Measurements from ENCODE around the gene HS3ST5. TPM values are rescaled to one million over a fixed set of nuclear protein-coding genes. Genes with fewer than 3 reads are reported as not detected.
"Not testable (repeated sequence)": the region's sequence is repeated elsewhere in the genome, so short reads cannot be mapped to it uniquely, and the experiment has no call there.

Gene HS3ST5
- total and polyA plus RNA-seq, 8 donors, result 0.05 to 2.2 TPM; not detected in 6

- Histone ChIP-seq H3K4me3 (no peak overlapping the region), H3K9me3 (no peaks in the 10 kb centered on the region), H3K27ac (no peak overlapping the region), H3K4me1 (no peaks in the 10 kb centered on the region), H3K36me3 (no peaks in the 10 kb centered on the region), H3K27me3 (no peaks in the 10 kb centered on the region)
- intact Hi-C loops (cut with DNase I; ENCODE audit: low total_unique reads), result no loop called here
- no peak for DNase-seq
- 84 to 95% (median 91%) methylated on average over 10 to 15 of the region's 15 CpGs for WGBS, 5 donors
- no peak for TF ChIP-seq EP300 (IDR thresholded peaks at IDR 0.05)
- TF ChIP-seq, protein P1, sequence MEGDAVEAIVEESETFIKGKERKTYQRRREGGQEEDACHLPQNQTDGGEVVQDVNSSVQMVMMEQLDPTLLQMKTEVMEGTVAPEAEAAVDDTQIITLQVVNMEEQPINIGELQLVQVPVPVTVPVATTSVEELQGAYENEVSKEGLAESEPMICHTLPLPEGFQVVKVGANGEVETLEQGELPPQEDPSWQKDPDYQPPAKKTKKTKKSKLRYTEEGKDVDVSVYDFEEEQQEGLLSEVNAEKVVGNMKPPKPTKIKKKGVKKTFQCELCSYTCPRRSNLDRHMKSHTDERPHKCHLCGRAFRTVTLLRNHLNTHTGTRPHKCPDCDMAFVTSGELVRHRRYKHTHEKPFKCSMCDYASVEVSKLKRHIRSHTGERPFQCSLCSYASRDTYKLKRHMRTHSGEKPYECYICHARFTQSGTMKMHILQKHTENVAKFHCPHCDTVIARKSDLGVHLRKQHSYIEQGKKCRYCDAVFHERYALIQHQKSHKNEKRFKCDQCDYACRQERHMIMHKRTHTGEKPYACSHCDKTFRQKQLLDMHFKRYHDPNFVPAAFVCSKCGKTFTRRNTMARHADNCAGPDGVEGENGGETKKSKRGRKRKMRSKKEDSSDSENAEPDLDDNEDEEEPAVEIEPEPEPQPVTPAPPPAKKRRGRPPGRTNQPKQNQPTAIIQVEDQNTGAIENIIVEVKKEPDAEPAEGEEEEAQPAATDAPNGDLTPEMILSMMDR (IDR thresholded peaks at IDR 0.05), result no peak
- no peak for TF ChIP-seq POLR2AphosphoS5 (IDR thresholded peaks at IDR 0.05)
- TF ChIP-seq POLR2A (IDR thresholded peaks at IDR 0.05), result no peak
Observed at GRCh38 chr6:114020196-114020595, 322.6 kb downstream of the HS3ST5 start.

- H3K4me1 ChIP-seq; H3K27me3 ChIP-seq; H3K4me3 ChIP-seq; H3K9me3 ChIP-seq; intact Hi-C loops (cut with DNase I; ENCODE audit: low total_unique reads); H3K36me3 ChIP-seq; DNase-seq; H3K27ac ChIP-seq: not testable (repeated sequence)
- 90 to 98% (median 94%) methylated on average over 6 of the region's 6 CpGs for WGBS, 5 donors
Observed at GRCh38 chr6:114017146-114017545, 325.7 kb downstream of the HS3ST5 start.

GRCh38 chr6:114014106-114014505 lies 328.7 kb downstream of the HS3ST5 start:
- H3K4me3 ChIP-seq; H3K27ac ChIP-seq; H3K4me1 ChIP-seq; H3K36me3 ChIP-seq; DNase-seq; H3K9me3 ChIP-seq; H3K27me3 ChIP-seq; intact Hi-C loops (cut with DNase I; ENCODE audit: low total_unique reads): not testable (repeated sequence)
- 30 to 65% (median 45%) methylated on average over 2 of the region's 2 CpGs for WGBS, 5 donors

- H3K27me3 ChIP-seq; H3K4me3 ChIP-seq; H3K36me3 ChIP-seq; H3K9me3 ChIP-seq; H3K27ac ChIP-seq; intact Hi-C loops (cut with DNase I; ENCODE audit: low total_unique reads); H3K4me1 ChIP-seq: not testable (repeated sequence)
- 34 to 54% (median 42%) methylated on average over 7 of the region's 7 CpGs for WGBS, 5 donors
- TF ChIP-seq POLR2AphosphoS5 (IDR thresholded peaks at IDR 0.05), result peak in 1 of 3 donors; percentile 13
- peak; percentile 38 to 50 for DNase-seq
Observed at GRCh38 chr6:114011486-114011885, 331.3 kb downstream of the HS3ST5 start.

GRCh38 chr6:114010540-114010939 lies 332.3 kb downstream of the HS3ST5 start:
- intact Hi-C loops (cut with DNase I; ENCODE audit: low total_unique reads), result no loop called here
- no peaks in the 10 kb centered on the region for H3K36me3 ChIP-seq
- no peak overlapping the region for H3K4me3 ChIP-seq
- peaks cover 0 to 7% (median 0%) of the 10 kb centered on the region in 4 donors for H3K4me1 ChIP-seq
- TF ChIP-seq EP300 (IDR thresholded peaks at IDR 0.05) (no peak), POLR2A (IDR thresholded peaks at IDR 0.05) (no peak), POLR2AphosphoS5 (IDR thresholded peaks at IDR 0.05) (no peak)
- TF ChIP-seq, protein P1 (IDR thresholded peaks at IDR 0.05), result no peak
- WGBS, 5 donors, result 74 to 87% (median 76%) methylated on average over 2 of the region's 2 CpGs
- no peak overlapping the region for H3K27ac ChIP-seq
- no peaks in the 10 kb centered on the region for H3K9me3 ChIP-seq
- peak in 1 of 2 donors; percentile 25 for DNase-seq
- no peaks in the 10 kb centered on the region for H3K27me3 ChIP-seq

- Histone ChIP-seq H3K4me1 (peaks cover 0 to 7% (median 0%) of the 10 kb centered on the region in 4 donors), H3K36me3 (no peaks in the 10 kb centered on the region), H3K4me3 (no peak overlapping the region), H3K27me3 (no peaks in the 10 kb centered on the region), H3K27ac (no peak overlapping the region), H3K9me3 (no peaks in the 10 kb centered on the region)
- TF ChIP-seq, protein P1 (IDR thresholded peaks at IDR 0.05), result no peak
- TF ChIP-seq POLR2A (IDR thresholded peaks at IDR 0.05) (no peak), EP300 (IDR thresholded peaks at IDR 0.05) (no peak), POLR2AphosphoS5 (IDR thresholded peaks at IDR 0.05) (no peak)
- intact Hi-C loops (cut with DNase I; ENCODE audit: low total_unique reads), result no loop called here
- 53 to 77% (median 55%) methylated on average over 2 of the region's 2 CpGs for WGBS, 5 donors
- no peak for DNase-seq
Observed at GRCh38 chr6:114009192-114009591, 333.6 kb downstream of the HS3ST5 start.

Data from stomach (tissue), 9 donors.